Measurements from ENCODE around the gene WDR4.
"Not testable (repeated sequence)": the region's sequence is repeated elsewhere in the genome, so short reads cannot be mapped to it uniquely, and the experiment has no call there.

WDR4 gene

GRCh38 chr21:42900446-42900845 lies 21.1 kb upstream of the WDR4 start:
- no peak overlapping the region for H3K27ac Mint-ChIP-seq
- peaks cover 44% of the 10 kb centered on the region for H3K36me3 Mint-ChIP-seq (ENCODE audit: low read depth)

GRCh38 chr21:42892931-42893755 lies 13.8 kb upstream of the WDR4 start, which contains the start of gene NDUFV3:
NDUFV3 (plus strand) TSS chr21:42893309; CDS start chr21:42893334, 25 bp downstream.
- H3K4me1 Mint-ChIP-seq (ENCODE audit: low read depth): peaks cover 19% of the 10 kb centered on the region
- H3K27me3 Mint-ChIP-seq: no peaks in the 10 kb centered on the region
- peak within 1 kb of the TSS; percentile 89 for H3K4me3 Mint-ChIP-seq
- peaks cover 17% of the 10 kb centered on the region for H3K36me3 Mint-ChIP-seq (ENCODE audit: low read depth)
- no peaks in the 10 kb centered on the region for H3K9me3 Mint-ChIP-seq
- H3K27ac Mint-ChIP-seq: peak within 1 kb of the TSS; percentile 89

More at GRCh38 chr21:42900446-42900845, 21.1 kb upstream of the WDR4 start:
- Mint-ChIP-seq H3K9me3 (no peaks in the 10 kb centered on the region), H3K27me3 (no peaks in the 10 kb centered on the region), H3K4me3 (no peak overlapping the region), H3K4me1 (ENCODE audit: low read depth) (peaks cover 13% of the 10 kb centered on the region)

GRCh38 chr21:42892582-42892930 lies 13.2 kb upstream of the WDR4 start:
- Mint-ChIP-seq H3K9me3 (no peaks in the 10 kb centered on the region), H3K27ac (peak overlapping the region; percentile 89), H3K27me3 (no peaks in the 10 kb centered on the region), H3K4me3 (peak overlapping the region; percentile 89), H3K36me3 (ENCODE audit: low read depth) (peaks cover 13% of the 10 kb centered on the region), H3K4me1 (ENCODE audit: low read depth) (peaks cover 17% of the 10 kb centered on the region)

- Mint-ChIP-seq H3K4me3 (no peak overlapping the region), H3K36me3 (ENCODE audit: low read depth) (no peaks in the 10 kb centered on the region), H3K27ac (no peak overlapping the region), H3K27me3 (no peaks in the 10 kb centered on the region), H3K4me1 (ENCODE audit: low read depth) (peaks cover 3% of the 10 kb centered on the region), H3K9me3 (no peaks in the 10 kb centered on the region)
Observed at GRCh38 chr21:42887326-42887725, 8.0 kb upstream of the WDR4 start.

GRCh38 chr21:42883921-42884320 lies 4.6 kb upstream of the WDR4 start:
- no peak overlapping the region for H3K4me3 Mint-ChIP-seq
- no peak overlapping the region for H3K27ac Mint-ChIP-seq
- H3K4me1 Mint-ChIP-seq (ENCODE audit: low read depth): peaks cover 14% of the 10 kb centered on the region
- no peaks in the 10 kb centered on the region for H3K9me3 Mint-ChIP-seq
- no peaks in the 10 kb centered on the region for H3K27me3 Mint-ChIP-seq
- H3K36me3 Mint-ChIP-seq (ENCODE audit: low read depth): peaks cover 11% of the 10 kb centered on the region

- Mint-ChIP-seq H3K4me3 (peak overlapping the region; percentile 100), H3K4me1 (ENCODE audit: low read depth) (peaks cover 25% of the 10 kb centered on the region), H3K9me3 (no peaks in the 10 kb centered on the region), H3K27me3 (no peaks in the 10 kb centered on the region), H3K27ac (peak overlapping the region; percentile 98), H3K36me3 (ENCODE audit: low read depth) (peaks cover 41% of the 10 kb centered on the region)
Observed at GRCh38 chr21:42880352-42880751, 1.0 kb upstream of the WDR4 start.

- H3K27ac Mint-ChIP-seq: peak overlapping the region; percentile 98
- no peaks in the 10 kb centered on the region for H3K27me3 Mint-ChIP-seq
- peaks cover 25% of the 10 kb centered on the region for H3K4me1 Mint-ChIP-seq (ENCODE audit: low read depth)
- H3K9me3 Mint-ChIP-seq: no peaks in the 10 kb centered on the region
- H3K36me3 Mint-ChIP-seq (ENCODE audit: low read depth): peaks cover 56% of the 10 kb centered on the region
- peak overlapping the region; percentile 100 for H3K4me3 Mint-ChIP-seq
Observed at GRCh38 chr21:42878678-42878992, 704 bp downstream of the WDR4 start.

GRCh38 chr21:42875811-42876210 lies 3.5 kb downstream of the WDR4 start:
- Mint-ChIP-seq H3K4me1 (ENCODE audit: low read depth) (peaks cover 25% of the 10 kb centered on the region), H3K4me3 (peak overlapping the region; percentile 37), H3K36me3 (ENCODE audit: low read depth) (peaks cover 72% of the 10 kb centered on the region)
- not testable (repeated sequence) for H3K9me3 Mint-ChIP-seq, H3K27me3 Mint-ChIP-seq, H3K27ac Mint-ChIP-seq

- Mint-ChIP-seq H3K36me3 (ENCODE audit: low read depth) (peaks cover 82% of the 10 kb centered on the region), H3K27ac (peak overlapping the region; percentile 12)
Observed at GRCh38 chr21:42873096-42873495, 6.2 kb downstream of the WDR4 start.

GRCh38 chr21:42868196-42868595 lies 11.1 kb downstream of the WDR4 start:
- H3K27ac Mint-ChIP-seq: peak overlapping the region; percentile 8
- H3K4me1 Mint-ChIP-seq (ENCODE audit: low read depth): peaks cover 25% of the 10 kb centered on the region
- no peaks in the 10 kb centered on the region for H3K9me3 Mint-ChIP-seq
- no peaks in the 10 kb centered on the region for H3K27me3 Mint-ChIP-seq
- no peak overlapping the region for H3K4me3 Mint-ChIP-seq
- H3K36me3 Mint-ChIP-seq (ENCODE audit: low read depth): peaks cover 78% of the 10 kb centered on the region

More at GRCh38 chr21:42873096-42873495, 6.2 kb downstream of the WDR4 start:
- Mint-ChIP-seq H3K4me1 (ENCODE audit: low read depth) (peaks cover 11% of the 10 kb centered on the region), H3K4me3 (no peak overlapping the region), H3K9me3 (no peaks in the 10 kb centered on the region), H3K27me3 (no peaks in the 10 kb centered on the region)

GRCh38 chr21:42865776-42866160 lies 13.6 kb downstream of the WDR4 start:
- H3K36me3 Mint-ChIP-seq (ENCODE audit: low read depth): peaks cover 71% of the 10 kb centered on the region
- H3K4me1 Mint-ChIP-seq (ENCODE audit: low read depth): peaks cover 25% of the 10 kb centered on the region
- no peaks in the 10 kb centered on the region for H3K27me3 Mint-ChIP-seq
- no peak overlapping the region for H3K4me3 Mint-ChIP-seq
- H3K27ac Mint-ChIP-seq: peak overlapping the region; percentile 21
- no peaks in the 10 kb centered on the region for H3K9me3 Mint-ChIP-seq

GRCh38 chr21:42864815-42865775 lies 14.2 kb downstream of the WDR4 start:
- no peak overlapping the region for H3K4me3 Mint-ChIP-seq
- H3K36me3 Mint-ChIP-seq (ENCODE audit: low read depth): peaks cover 71% of the 10 kb centered on the region
- H3K27ac Mint-ChIP-seq: peak overlapping the region; percentile 45
- H3K4me1 Mint-ChIP-seq (ENCODE audit: low read depth): peaks cover 25% of the 10 kb centered on the region
- no peaks in the 10 kb centered on the region for H3K9me3 Mint-ChIP-seq
- H3K27me3 Mint-ChIP-seq: no peaks in the 10 kb centered on the region

GRCh38 chr21:42864286-42864685 lies 15.1 kb downstream of the WDR4 start:
- H3K4me3 Mint-ChIP-seq: no peak overlapping the region
- H3K27ac Mint-ChIP-seq: peak overlapping the region; percentile 45

GRCh38 chr21:42863504-42863870 lies 15.9 kb downstream of the WDR4 start:
- H3K4me3 Mint-ChIP-seq: no peak overlapping the region
- H3K4me1 Mint-ChIP-seq (ENCODE audit: low read depth): peaks cover 25% of the 10 kb centered on the region
- no peak overlapping the region for H3K27ac Mint-ChIP-seq
- no peaks in the 10 kb centered on the region for H3K27me3 Mint-ChIP-seq
- H3K36me3 Mint-ChIP-seq (ENCODE audit: low read depth): peaks cover 65% of the 10 kb centered on the region
- H3K9me3 Mint-ChIP-seq: no peaks in the 10 kb centered on the region

More at GRCh38 chr21:42864286-42864685, 15.1 kb downstream of the WDR4 start:
- H3K36me3 Mint-ChIP-seq (ENCODE audit: low read depth): peaks cover 65% of the 10 kb centered on the region
- H3K4me1 Mint-ChIP-seq (ENCODE audit: low read depth): peaks cover 25% of the 10 kb centered on the region
- no peaks in the 10 kb centered on the region for H3K27me3 Mint-ChIP-seq
- H3K9me3 Mint-ChIP-seq: no peaks in the 10 kb centered on the region

Measured in stimulated activated naive CD8-positive, alpha-beta T cell treated with anti-CD3 and anti-CD28 coated beads, Interleukin-15, Interleukin-2, amounts not matched to agents 100 ng/mL and 50 ng/mL, for 24 hours (primary cell).